NT2/D1 (cell line): ENCODE measurements around the gene EFTUD2.
"Not testable (repeated sequence)": the region's sequence is repeated elsewhere in the genome, so short reads cannot be mapped to it uniquely, and the experiment has no call there.

Source experiments
- DNase-seq: peaks from one replicate; pipeline ENCODE4 v3.0.0-alpha.2; 2011; ENCODE audit warnings: low read depth, low spot score
- H3K27me3 ChIP-seq: 2 replicates; pipeline ENCODE4 v1.6.0; 2011; ENCODE audit warnings: mild to moderate bottlenecking; ENCODE audit not compliant: insufficient read length, insufficient read depth
- H3K36me3 ChIP-seq: 2 replicates; pipeline ENCODE4 v1.6.1; 2011; ENCODE audit warnings: mild to moderate bottlenecking, low read length, mixed read lengths; ENCODE audit not compliant: insufficient read depth, insufficient read length
- H3K4me1 ChIP-seq: 2 replicates; pipeline ENCODE4 v1.5.1; 2011; ENCODE audit not compliant: insufficient read depth, insufficient read length
- H3K4me3 ChIP-seq: 2 replicates; pipeline ENCODE4 v1.5.1; 2011; ENCODE audit warnings: low read depth; ENCODE audit not compliant: insufficient read length
- H3K9ac ChIP-seq: 2 replicates; pipeline ENCODE4 v1.6.0; 2011; ENCODE audit warnings: low read depth; ENCODE audit not compliant: insufficient read length
- H3K9me3 ChIP-seq: 2 replicates; pipeline ENCODE4 v1.5.1; 2011; ENCODE audit warnings: mild to moderate bottlenecking, low read length; ENCODE audit not compliant: insufficient read depth
- SUZ12 ChIP-seq: IDR thresholded peaks from 2 replicates; pipeline ENCODE4 v1.6.1; 2011; ENCODE audit not compliant: insufficient read length, insufficient read depth; ENCODE audit errors: extremely low read depth
- YY1 ChIP-seq: IDR thresholded peaks from 2 replicates; pipeline ENCODE4 v1.6.1; 2011; ENCODE audit not compliant: insufficient read length, insufficient read depth
- ZNF274 ChIP-seq: IDR thresholded peaks from 2 replicates; pipeline ENCODE4 v1.6.1; 2011; ENCODE audit warnings: mild to moderate bottlenecking, low read depth, low read length

The EFTUD2 gene

DNA sequence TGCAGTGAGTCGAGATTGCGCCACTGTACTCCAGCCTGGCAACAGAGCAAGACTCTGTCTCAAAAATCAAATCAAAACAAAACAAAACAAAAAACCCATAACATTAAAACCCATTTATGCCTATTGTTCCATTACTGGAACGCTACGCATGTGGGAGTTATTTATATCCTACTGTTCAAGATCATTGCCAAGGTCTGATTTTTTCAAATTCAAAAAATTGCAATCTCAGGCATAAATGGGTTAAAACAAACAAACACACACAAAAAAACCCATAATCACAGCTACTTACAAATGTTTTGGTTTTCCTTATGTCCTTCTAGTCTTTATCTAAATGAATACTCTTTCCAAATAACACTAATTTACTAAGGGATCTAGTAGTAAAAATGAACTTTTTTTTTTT is 87.0 kb downstream of the EFTUD2 start:
- no peak for DNase-seq
- Histone ChIP-seq H3K9me3 (no peaks in the 10 kb centered on the region), H3K4me1 (peaks cover 3% of the 10 kb centered on the region), H3K4me3 (no peak overlapping the region), H3K9ac (no peak overlapping the region), H3K36me3 (peaks cover 21% of the 10 kb centered on the region), H3K27me3 (no peaks in the 10 kb centered on the region)
- no peak for TF ChIP-seq ZNF274

DNA sequence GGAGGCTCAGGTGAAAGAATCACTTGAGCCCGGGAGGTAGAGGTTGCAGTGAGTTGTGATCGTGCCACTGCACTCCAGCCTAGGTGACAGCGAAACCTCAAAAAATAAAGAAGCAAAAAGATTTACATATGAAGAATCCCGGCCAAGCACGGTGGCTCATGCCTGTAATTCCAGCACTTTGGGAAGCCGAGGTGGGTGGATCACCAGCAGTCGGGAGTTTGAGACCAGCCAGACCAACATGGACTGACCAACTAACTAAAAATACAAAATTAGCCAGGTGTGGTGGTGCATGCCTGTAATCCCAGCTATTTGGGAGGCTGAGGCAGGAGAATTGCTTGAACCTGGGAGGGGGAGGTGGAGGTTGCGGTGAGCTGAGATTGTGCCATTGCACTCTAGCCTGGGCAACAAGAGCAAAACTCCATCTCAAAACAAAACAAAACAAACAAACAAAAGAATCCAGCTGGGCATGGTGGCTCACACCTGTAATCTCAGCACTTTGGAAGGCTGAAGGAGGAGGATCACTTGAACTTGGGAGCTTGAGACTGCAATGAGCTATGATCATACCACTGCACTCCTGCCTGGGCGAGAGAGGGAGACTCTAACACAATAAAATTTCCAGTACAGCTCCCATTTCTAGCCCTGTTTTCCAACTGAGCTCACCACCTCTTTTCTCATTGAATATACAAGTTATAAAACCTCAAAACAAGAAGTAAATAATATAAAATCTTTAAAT is 90.4 kb downstream of the EFTUD2 start:
- not testable (repeated sequence) for H3K9me3 ChIP-seq, H3K27me3 ChIP-seq, DNase-seq, H3K9ac ChIP-seq, H3K4me1 ChIP-seq, H3K4me3 ChIP-seq
- peaks cover 53% of the 10 kb centered on the region for H3K36me3 ChIP-seq

DNA sequence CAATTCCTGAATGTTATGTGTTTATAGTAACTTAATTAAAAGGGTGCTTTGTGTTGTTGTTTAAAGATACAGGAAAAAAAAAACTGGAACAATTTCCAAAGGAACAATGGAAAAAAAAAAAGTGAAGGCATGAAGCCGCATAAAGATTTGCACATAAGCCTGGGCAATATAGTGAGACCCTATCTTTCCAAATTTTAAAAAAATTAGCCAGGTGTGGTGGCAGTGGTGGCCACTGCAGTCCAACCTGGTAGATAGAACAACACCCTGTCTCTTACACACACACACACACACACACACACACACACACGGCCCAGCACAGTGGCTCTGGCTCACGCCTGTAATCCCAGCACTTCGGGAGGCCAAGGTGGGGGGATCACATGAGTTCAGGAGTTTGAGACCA is 91.1 kb downstream of the EFTUD2 start:
- DNase-seq: no peak
- no peak overlapping the region for H3K9ac ChIP-seq
- H3K4me1 ChIP-seq: no peaks in the 10 kb centered on the region
- no peaks in the 10 kb centered on the region for H3K9me3 ChIP-seq
- TF ChIP-seq SUZ12: no peak
- TF ChIP-seq ZNF274: no peak
- no peak for TF ChIP-seq YY1
- H3K4me3 ChIP-seq: no peak overlapping the region
- H3K36me3 ChIP-seq: peaks cover 59% of the 10 kb centered on the region
- H3K27me3 ChIP-seq: no peaks in the 10 kb centered on the region

DNA sequence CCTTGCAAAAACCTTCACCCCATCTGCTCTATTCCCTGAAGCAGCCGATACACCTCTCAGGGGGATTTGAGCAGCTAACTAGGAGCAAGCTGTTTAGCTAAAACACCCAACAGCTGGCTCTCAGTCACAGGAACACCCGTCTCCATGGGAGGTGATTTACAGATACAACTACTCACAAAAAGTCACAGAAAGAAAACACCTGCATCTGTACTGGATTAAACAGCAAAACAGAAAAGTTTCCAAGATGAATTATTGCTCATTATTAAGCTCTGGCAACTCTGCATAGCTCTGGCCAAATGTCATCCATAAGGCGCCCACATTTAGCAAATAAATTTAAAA is 91.5 kb downstream of the EFTUD2 start:
- DNase-seq: no peak
- H3K4me3 ChIP-seq: no peak overlapping the region
- H3K27me3 ChIP-seq: no peaks in the 10 kb centered on the region
- TF ChIP-seq YY1: no peak
- no peak for TF ChIP-seq ZNF274
- no peak for TF ChIP-seq SUZ12
- no peaks in the 10 kb centered on the region for H3K4me1 ChIP-seq
- H3K9me3 ChIP-seq: no peaks in the 10 kb centered on the region
- H3K9ac ChIP-seq: no peak overlapping the region
- H3K36me3 ChIP-seq: peaks cover 58% of the 10 kb centered on the region

DNA sequence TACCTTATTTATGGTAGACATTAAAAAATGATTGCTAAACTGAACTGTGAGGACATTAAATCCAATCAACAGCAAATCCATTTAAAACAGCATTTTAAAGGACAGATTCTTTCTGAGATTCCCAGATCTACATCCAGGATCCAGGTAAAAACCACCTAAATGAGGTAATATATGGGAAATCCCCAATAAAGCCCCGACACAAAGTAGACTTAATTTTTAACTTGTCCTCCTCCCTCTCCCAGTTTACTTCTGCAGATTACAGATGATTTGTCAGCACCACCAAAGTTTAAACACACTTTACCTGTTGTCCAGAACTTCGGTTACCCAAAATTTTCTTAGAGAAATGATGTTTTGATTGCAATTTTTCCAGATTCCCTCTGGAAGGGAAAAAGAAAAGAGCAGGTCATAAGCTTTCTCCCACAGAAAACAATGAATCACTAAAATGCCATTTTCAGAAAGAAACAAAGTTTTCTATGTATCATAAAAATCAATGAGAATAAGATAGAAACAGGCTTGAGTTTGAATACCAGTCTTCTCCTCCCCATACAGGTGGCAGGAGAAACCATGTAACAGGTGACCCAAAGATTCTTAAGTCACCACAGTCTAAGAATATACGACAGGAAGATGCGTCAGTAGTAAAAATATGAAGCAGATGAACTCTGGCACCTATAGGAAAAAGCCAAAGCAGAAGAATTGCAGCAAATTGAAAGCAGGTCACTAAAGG is 92.0 kb downstream of the EFTUD2 start:
- H3K4me1 ChIP-seq: no peaks in the 10 kb centered on the region
- TF ChIP-seq ZNF274 (no peak), YY1 (no peak), SUZ12 (no peak)
- H3K27me3 ChIP-seq: no peaks in the 10 kb centered on the region
- H3K9me3 ChIP-seq: no peaks in the 10 kb centered on the region
- H3K9ac ChIP-seq: no peak overlapping the region
- DNase-seq: no peak
- H3K36me3 ChIP-seq: peaks cover 63% of the 10 kb centered on the region
- H3K4me3 ChIP-seq: no peak overlapping the region

DNA sequence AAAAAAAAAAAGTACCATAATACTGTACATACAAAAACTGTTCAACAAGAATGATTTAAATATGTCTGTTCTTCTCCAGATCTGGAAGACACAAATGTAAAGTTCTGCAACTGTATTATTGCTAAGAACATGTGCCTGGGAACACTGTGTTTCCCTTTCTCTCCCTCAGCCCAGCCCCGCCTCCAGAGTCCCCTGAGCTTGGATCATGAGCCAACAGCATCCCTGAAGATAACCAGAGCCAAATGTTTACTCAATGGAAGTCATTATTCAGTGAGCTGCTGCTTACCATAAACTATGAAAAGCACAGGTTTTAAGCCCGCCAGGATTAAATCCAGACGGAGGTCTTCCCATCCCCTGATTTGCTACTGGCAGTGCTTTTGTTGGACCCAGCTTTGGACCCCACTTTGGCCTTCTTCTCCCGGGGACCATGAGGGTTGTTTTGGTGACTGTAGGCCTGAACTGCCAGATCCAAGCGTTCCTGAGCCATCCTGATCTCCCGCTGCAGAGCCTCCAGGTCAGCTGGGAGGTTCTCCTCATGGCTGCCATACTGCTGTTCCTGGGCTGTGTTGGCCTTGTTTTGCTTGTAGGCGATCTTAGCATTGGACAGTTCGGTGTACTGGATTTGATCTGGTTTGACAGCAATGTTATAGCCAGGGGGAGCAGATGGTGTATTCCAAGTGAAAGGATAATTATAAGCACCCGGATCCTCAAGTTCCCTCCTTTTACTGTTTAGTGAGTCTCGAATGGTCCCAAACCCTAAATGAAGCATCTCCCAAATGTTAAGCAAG is 94.7 kb downstream of the EFTUD2 start:
- no peak for TF ChIP-seq SUZ12
- no peak for TF ChIP-seq ZNF274
- no peak for TF ChIP-seq YY1
- H3K36me3 ChIP-seq: peaks cover 80% of the 10 kb centered on the region
- no peak for DNase-seq
- H3K4me3 ChIP-seq: no peak overlapping the region
- no peaks in the 10 kb centered on the region for H3K27me3 ChIP-seq
- H3K4me1 ChIP-seq: no peaks in the 10 kb centered on the region
- H3K9ac ChIP-seq: no peak overlapping the region
- H3K9me3 ChIP-seq: no peaks in the 10 kb centered on the region

DNA sequence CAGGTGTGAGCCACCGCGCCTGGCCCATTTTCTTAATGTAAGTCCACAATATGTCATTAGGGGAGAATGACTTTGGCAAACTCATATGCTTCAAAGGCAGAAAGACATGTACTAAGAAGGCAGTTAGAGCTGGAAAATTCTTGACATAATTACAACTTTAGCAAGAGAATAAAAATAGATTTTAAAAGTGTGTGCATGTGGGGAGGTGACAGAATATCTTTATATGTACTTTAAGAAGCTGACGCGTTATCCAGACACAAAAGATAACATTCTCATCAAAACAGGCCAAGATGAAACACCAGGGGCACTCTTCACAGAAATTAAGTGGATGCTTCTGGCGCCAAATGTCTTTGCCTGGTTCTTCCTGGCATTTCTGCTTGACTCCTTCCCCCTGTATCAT is 97.4 kb downstream of the EFTUD2 start:
- no peak overlapping the region for H3K4me3 ChIP-seq
- no peaks in the 10 kb centered on the region for H3K4me1 ChIP-seq
- TF ChIP-seq SUZ12 (no peak), YY1 (no peak), ZNF274 (no peak)
- DNase-seq: no peak
- H3K9me3 ChIP-seq: no peaks in the 10 kb centered on the region
- no peaks in the 10 kb centered on the region for H3K27me3 ChIP-seq
- peaks cover 78% of the 10 kb centered on the region for H3K36me3 ChIP-seq
- H3K9ac ChIP-seq: no peak overlapping the region
